AG10803 (cell line): Measurements from ENCODE around the gene DCUN1D2.

Experiments used
- DNase-seq: peaks from one replicate; pipeline ENCODE4 v3.0.0; 2010; ENCODE audit warnings: low read depth
- H3K4me3 ChIP-seq: 2 replicates; pipeline ENCODE4 v1.5.1; 2011; ENCODE audit warnings: mild to moderate bottlenecking, low read length, control low read depth
- CTCF ChIP-seq: conservative IDR thresholded peaks from 2 replicates; pipeline ENCODE4 v1.5.1; 2011; ENCODE audit warnings: mild to moderate bottlenecking, low read length, control low read depth, inconsistent platforms

Gene DCUN1D2

GRCh38 chr13:113490496-113491417, at the start of gene DCUN1D2:
DCUN1D2 (minus strand) TSS chr13:113490711; CDS start chr13:113490669, 42 bp downstream.
- TF ChIP-seq CTCF = no peak
- peak within 1 kb of the TSS; percentile 83 for H3K4me3 ChIP-seq
- peak; percentile 97 for DNase-seq

- DNase-seq = peak; percentile 48
- H3K4me3 ChIP-seq = no peak overlapping the region
- no peak for TF ChIP-seq CTCF
Measured at GRCh38 chr13:113539822-113540221, 49.3 kb upstream of the DCUN1D2 start.

GRCh38 chr13:113539176-113539575, 48.7 kb upstream of the DCUN1D2 start:
- H3K4me3 ChIP-seq = no peak overlapping the region
- TF ChIP-seq CTCF = no peak
- DNase-seq = no peak

- TF ChIP-seq CTCF = no peak
- DNase-seq = no peak
- no peak overlapping the region for H3K4me3 ChIP-seq
Measured at GRCh38 chr13:113538689-113539058, 48.2 kb upstream of the DCUN1D2 start.

- no peak for DNase-seq
- no peak for TF ChIP-seq CTCF
- no peak overlapping the region for H3K4me3 ChIP-seq
Measured at GRCh38 chr13:113537909-113538688, 47.6 kb upstream of the DCUN1D2 start.

- DNase-seq = no peak
- no peak overlapping the region for H3K4me3 ChIP-seq
- no peak for TF ChIP-seq CTCF
Measured at GRCh38 chr13:113537205-113537604, 46.7 kb upstream of the DCUN1D2 start.
